Measurements from ENCODE around the gene AARS2. TPM values are rescaled to one million over a fixed set of nuclear protein-coding genes. Genes with fewer than 3 reads are reported as not detected.

AARS2 gene
- total and polyA plus RNA-seq, 2 of the 4 experiments (the other 2 are of a cell fraction): 9.1 to 10.4 TPM

DNA sequence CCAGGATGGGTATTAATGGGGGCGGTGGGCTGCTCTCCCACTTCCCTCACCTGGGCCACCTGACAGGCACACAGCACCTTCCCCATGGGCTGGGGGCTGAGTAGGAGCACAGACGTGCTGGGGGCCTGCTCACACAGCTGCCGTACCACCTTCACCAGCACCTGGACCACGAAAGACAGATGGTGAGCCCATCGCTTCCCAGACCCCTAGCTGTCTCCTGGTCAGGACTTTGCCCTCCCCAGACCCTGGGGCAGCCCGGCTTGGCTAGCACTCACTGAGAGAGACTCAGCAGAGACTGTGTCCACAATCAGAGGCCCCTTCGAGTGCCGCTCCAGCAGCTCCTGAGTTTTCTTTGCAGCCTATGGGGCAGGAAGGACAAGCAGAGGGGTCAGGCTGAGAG lies 12.0 kb downstream of the AARS2 start:
- dilution Hi-C loops (cut with HindIII; ENCODE audit: low sequenced_read_pairs, unreplicated experiment) (no loop called here), in situ Hi-C loops (cut with MboI; ENCODE audit: low sequenced_read_pairs) (no loop called here), intact Hi-C loops (cut with micrococcal nuclease) (no loop called here)
- no peak overlapping the region for H2BK15ac ChIP-seq (ENCODE audit: low read depth, low read length)
- no peak overlapping the region for H3K4me3 ChIP-seq (ENCODE audit: insufficient read depth, low read depth, low read length)
- H3K9me3 ChIP-seq (ENCODE audit: control insufficient read depth, insufficient read depth, low read length): no peaks in the 10 kb centered on the region
- no TSS peak for BruUV-seq (replicated peaks)
- no peak overlapping the region for H3K27ac ChIP-seq (ENCODE audit: insufficient read depth, low read length)
- peaks cover 16% of the 10 kb centered on the region; the same call in 1 of the 2 replicates for H3K27me3 ChIP-seq (ENCODE audit: control insufficient read depth, insufficient read depth, low read length)
- no peaks in the 10 kb centered on the region for H4K20me1 ChIP-seq (ENCODE audit: insufficient read depth, low read length)
- no peak overlapping the region for H3K4me2 ChIP-seq (ENCODE audit: low read depth, low read length)
- DNase-seq: no peak
- no peak overlapping the region for H2BK120ac ChIP-seq (ENCODE audit: low read depth, low read length)
- H3K4me1 ChIP-seq (ENCODE audit: control insufficient read depth, insufficient read depth, low read length): no peaks in the 10 kb centered on the region
- H3K79me1 ChIP-seq (ENCODE audit: low read depth in 1 of 2, low read length in 2 of 2): no peaks in the 10 kb centered on the region
- no peak overlapping the region for H2BK20ac ChIP-seq (ENCODE audit: low read depth, low read length)
- TF ChIP-seq RAD21 (IDR thresholded peaks at IDR 0.05; ENCODE audit: low read length) (no peak), NFE2L2 (IDR thresholded peaks at IDR 0.05; ENCODE audit: low read depth, low read length) (no peak), CEBPB (IDR thresholded peaks at IDR 0.05; ENCODE audit: low read depth, low read length) (no peak), MXI1 (IDR thresholded peaks at IDR 0.05; ENCODE audit: borderline replicate concordance, low read depth, low read length) (no peak), SMC3 (IDR thresholded peaks at IDR 0.05; ENCODE audit: low read depth, low read length) (no peak), ELK1 (IDR thresholded peaks at IDR 0.05; ENCODE audit: borderline replicate concordance, low read depth, low read length) (no peak), RCOR1 (IDR thresholded peaks at IDR 0.05; ENCODE audit: insufficient replicate concordance, low read length) (no peak), FOS (IDR thresholded peaks at IDR 0.05; ENCODE audit: low read depth, low read length) (no peak), USF2 (IDR thresholded peaks at IDR 0.05; ENCODE audit: low read depth, low read length) (no peak), MAFK (IDR thresholded peaks at IDR 0.05; ENCODE audit: low read depth, low read length) (no peak)
- ChIA-PET CTCF (no interaction called here), POLR2A (ENCODE audit: unreplicated experiment) (no interaction called here)
- H3K18ac ChIP-seq (ENCODE audit: low read depth, low read length): no peak overlapping the region
- no peak overlapping the region for H3K4ac ChIP-seq (ENCODE audit: low read depth, low read length)
- 95% methylated on average over 6 of the region's 8 CpGs; no CpG with 5 or more reads in 1 of the 2 experiments for WGBS, 2 experiments (ENCODE audit: extremely low coverage in 2 of 2, insufficient read length in 1 of 2)
- ATAC-seq (ENCODE audit: low read depth): no peak
- no peak overlapping the region for H2AK9ac ChIP-seq (replicated peaks; ENCODE audit: low read depth, low read length, poor library complexity)
- no peak overlapping the region for H3K23ac ChIP-seq (ENCODE audit: low read depth, low read length)
- no peak overlapping the region for H2BK5ac ChIP-seq (ENCODE audit: low read depth, low read length, poor library complexity, severe bottlenecking)
- no peak overlapping the region for H3K14ac ChIP-seq (replicated peaks; ENCODE audit: low read depth, low read length)
- no peak overlapping the region for H4K91ac ChIP-seq (ENCODE audit: insufficient read depth, low read depth, low read length)
- H4K5ac ChIP-seq (ENCODE audit: low read depth, low read length): no peak overlapping the region
- no peaks in the 10 kb centered on the region; the same call in 1 of the 2 replicates for H3K9me1 ChIP-seq (ENCODE audit: insufficient read depth, low read length)
- no peak overlapping the region for H2AFZ ChIP-seq (replicated peaks; ENCODE audit: low read length, poor library complexity)
- no peak overlapping the region for H3K9ac ChIP-seq (ENCODE audit: low read depth, low read length)
- H3K36me3 ChIP-seq (ENCODE audit: control insufficient read depth, insufficient read depth, low read length): peaks cover 50% of the 10 kb centered on the region
- no peak overlapping the region for H4K8ac ChIP-seq (ENCODE audit: low read depth in 2 of 2, low read length in 2 of 2)
- no peak overlapping the region for H3K56ac ChIP-seq (ENCODE audit: extremely low read depth, insufficient read depth, low read length)
- H2AK5ac ChIP-seq (ENCODE audit: low read depth, low read length): no peak overlapping the region

Measured in IMR-90 (cell line).